Esophagus muscularis mucosa (tissue), 4 donors: Measurements from ENCODE around the gene OSBPL10. TPM values are rescaled to one million over a fixed set of nuclear protein-coding genes. Genes with fewer than 3 reads are reported as not detected.

Experiments
- DNase-seq: peaks from one replicate; pipeline ENCODE4 v3.0.0-alpha.2; 2017; ENCODE audit errors: extremely low spot score
- H3K27ac ChIP-seq, 4 donors: fragments of 200-600 bp; sonication (generic); replicated peaks in 1 of 4; 1 replicate in 3 of 4; 2 replicates in 1 of 4; pipeline ENCODE4 v1.5.1; 2016 to 2019; ENCODE audit warnings: mild to moderate bottlenecking in 1 of 4
- H3K27me3 ChIP-seq, 4 donors: fragments of 200-600 bp; sonication (generic); one replicate each; pipeline versions ENCODE4 v1.5.1 to v1.6.0; 2016 to 2019
- H3K36me3 ChIP-seq, 4 donors: fragments of 200-600 bp; sonication (generic); one replicate each; pipeline ENCODE4 v1.5.1; 2016 to 2019
- H3K4me1 ChIP-seq, 4 donors: fragments of 200-600 bp; sonication (generic); one replicate each; pipeline ENCODE4 v1.5.1; 2016 to 2019
- H3K4me3 ChIP-seq, 4 donors: fragments of 200-600 bp; sonication (generic); 1 replicate in 2 of 4; 2 replicates in 2 of 4; pipeline ENCODE4 v1.5.1; 2016 to 2019; ENCODE audit warnings: mild to moderate bottlenecking in 4 of 4, moderate library complexity in 1 of 4
- H3K9me3 ChIP-seq, 4 donors: fragments of 200-600 bp; sonication (generic); 1 replicate in 3 of 4; 2 replicates in 1 of 4; pipeline ENCODE4 v1.5.1; 2016 to 2019
- EP300 ChIP-seq: sonication (generic); formaldehyde crosslinking; IDR thresholded peaks from one replicate; pipeline ENCODE4 v1.6.1; 2017; ENCODE audit warnings: antibody characterized with exemption
- POLR2A ChIP-seq: fragments of 450-650 bp; IDR thresholded peaks from one replicate; pipeline ENCODE4 v1.6.1; 2017; ENCODE audit warnings: antibody characterized with exemption, moderate library complexity, mild to moderate bottlenecking, low read depth
- POLR2AphosphoS5 ChIP-seq, 2 donors: sonication (generic); formaldehyde crosslinking; IDR thresholded peaks; one replicate each; pipeline ENCODE4 v1.6.1; 2017; ENCODE audit warnings: antibody characterized with exemption in 2 of 2
- WGBS: methylation state at CpG from one replicate; pipeline ENCODE4 v1.1.5; 2018; 5-methylcytosine and 5-hydroxymethylcytosine counted together
- intact Hi-C: fragments of 100-400 bp; cut with DNase I; formaldehyde crosslinking; loops from one replicate; pipeline ENCODE4 v1.15.1; 2023
- total RNA-seq, 4 donors: library from RNA; depleted of rRNA; stranded (reverse); fragments of >200 nt; gene quantifications; one replicate each; pipeline versions ENCODE4 v1.1.0 to v1.2.1, GENCODE V29; 2016
- TF ChIP-seq, protein P1 (sequence below), 3 experiments: fragments of 200-600 bp in 2 of 3; fragments of 450-650 bp in 1 of 3; sonication (generic) in 2 of 3; IDR thresholded peaks; one replicate each; pipeline ENCODE4 v1.5.1; 2017 to 2019; ENCODE audit warnings: antibody characterized with exemption in 3 of 3, mild to moderate bottlenecking in 2 of 3, moderate library complexity in 1 of 3

The OSBPL10 gene
- total RNA-seq, 4 donors from 2014 or later: 6.3 to 12.2 (median 7.6) TPM

DNA sequence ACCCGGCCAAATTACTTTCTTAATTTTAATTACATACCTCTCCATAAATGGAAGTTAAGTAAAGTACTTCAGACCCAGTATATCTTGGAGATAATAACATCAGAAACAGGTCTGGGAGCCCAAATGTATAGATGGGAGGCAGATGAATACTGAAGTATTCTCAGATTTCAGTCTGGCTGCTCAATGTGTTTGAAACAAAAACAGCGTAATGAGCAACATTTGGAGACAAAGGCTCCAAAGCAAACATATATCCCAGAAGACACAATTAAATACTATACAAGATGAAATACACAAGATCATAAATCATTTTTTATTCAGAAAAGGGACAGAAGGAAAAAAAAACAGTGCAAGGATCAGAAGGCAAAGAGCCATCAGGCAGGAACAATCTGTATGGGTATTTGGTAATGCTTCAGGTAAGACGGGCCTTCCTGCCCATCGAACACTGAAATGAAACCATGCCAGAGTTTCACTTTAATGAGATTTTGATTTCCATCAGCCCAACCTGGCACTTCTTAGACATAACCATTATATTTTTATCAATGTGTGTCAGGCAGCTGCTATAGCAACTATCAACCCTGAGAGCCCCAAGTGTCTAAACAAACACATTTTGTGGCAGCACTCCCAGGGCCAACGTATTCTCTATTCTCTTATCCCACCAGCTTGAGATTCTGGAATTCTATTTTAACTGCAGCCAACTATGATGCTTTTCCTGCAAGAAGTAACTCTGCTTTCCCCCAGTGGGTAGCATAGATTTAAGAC is 237.6 kb downstream of the OSBPL10 start:
- no peaks in the 10 kb centered on the region for H3K36me3 ChIP-seq
- H3K4me1 ChIP-seq: peaks cover 0 to 8% (median 3%) of the 10 kb centered on the region in 4 donors
- no peaks in the 10 kb centered on the region for H3K9me3 ChIP-seq
- no peak for DNase-seq
- no peak overlapping the region for H3K4me3 ChIP-seq
- WGBS: 63% methylated on average over 5 of the region's 5 CpGs
- H3K27ac ChIP-seq: no peak overlapping the region
- intact Hi-C loops: no loop called here
- H3K27me3 ChIP-seq: no peaks in the 10 kb centered on the region
- TF ChIP-seq POLR2AphosphoS5 (IDR thresholded peaks at IDR 0.05): no peak

DNA sequence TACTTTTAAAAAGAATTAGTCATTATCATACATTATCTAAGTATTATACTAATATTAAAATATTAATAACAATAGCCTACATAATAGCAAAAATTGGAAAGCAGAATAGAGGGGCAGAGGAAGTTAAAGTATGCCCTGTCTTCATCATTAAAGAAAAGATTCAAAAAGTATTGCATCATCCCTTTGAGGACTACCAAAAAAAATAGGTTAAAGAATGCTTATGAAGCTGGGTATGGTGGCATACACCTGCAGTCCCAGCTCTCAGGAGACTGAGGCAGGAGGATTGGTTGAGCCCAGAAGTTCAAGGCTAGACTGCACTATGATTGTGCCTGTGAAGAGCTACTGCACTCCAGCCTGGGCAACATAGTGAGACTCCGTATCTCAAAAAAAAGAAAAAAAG is 240.7 kb downstream of the OSBPL10 start:
- Histone ChIP-seq H3K27me3 (no peaks in the 10 kb centered on the region), H3K4me3 (no peak overlapping the region), H3K36me3 (no peaks in the 10 kb centered on the region), H3K4me1 (peaks cover 0 to 15% (median 7%) of the 10 kb centered on the region in 4 donors), H3K9me3 (no peaks in the 10 kb centered on the region), H3K27ac (no peak overlapping the region)
- intact Hi-C loops: no loop called here
- no peak for DNase-seq
- WGBS: 76% methylated on average over 1 of the region's 1 CpG
- no peak for TF ChIP-seq POLR2A
- no peak for TF ChIP-seq POLR2AphosphoS5 (IDR thresholded peaks at IDR 0.05)
- TF ChIP-seq EP300: no peak
- TF ChIP-seq, protein P1, sequence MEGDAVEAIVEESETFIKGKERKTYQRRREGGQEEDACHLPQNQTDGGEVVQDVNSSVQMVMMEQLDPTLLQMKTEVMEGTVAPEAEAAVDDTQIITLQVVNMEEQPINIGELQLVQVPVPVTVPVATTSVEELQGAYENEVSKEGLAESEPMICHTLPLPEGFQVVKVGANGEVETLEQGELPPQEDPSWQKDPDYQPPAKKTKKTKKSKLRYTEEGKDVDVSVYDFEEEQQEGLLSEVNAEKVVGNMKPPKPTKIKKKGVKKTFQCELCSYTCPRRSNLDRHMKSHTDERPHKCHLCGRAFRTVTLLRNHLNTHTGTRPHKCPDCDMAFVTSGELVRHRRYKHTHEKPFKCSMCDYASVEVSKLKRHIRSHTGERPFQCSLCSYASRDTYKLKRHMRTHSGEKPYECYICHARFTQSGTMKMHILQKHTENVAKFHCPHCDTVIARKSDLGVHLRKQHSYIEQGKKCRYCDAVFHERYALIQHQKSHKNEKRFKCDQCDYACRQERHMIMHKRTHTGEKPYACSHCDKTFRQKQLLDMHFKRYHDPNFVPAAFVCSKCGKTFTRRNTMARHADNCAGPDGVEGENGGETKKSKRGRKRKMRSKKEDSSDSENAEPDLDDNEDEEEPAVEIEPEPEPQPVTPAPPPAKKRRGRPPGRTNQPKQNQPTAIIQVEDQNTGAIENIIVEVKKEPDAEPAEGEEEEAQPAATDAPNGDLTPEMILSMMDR (IDR thresholded peaks at IDR 0.05): no peak

DNA sequence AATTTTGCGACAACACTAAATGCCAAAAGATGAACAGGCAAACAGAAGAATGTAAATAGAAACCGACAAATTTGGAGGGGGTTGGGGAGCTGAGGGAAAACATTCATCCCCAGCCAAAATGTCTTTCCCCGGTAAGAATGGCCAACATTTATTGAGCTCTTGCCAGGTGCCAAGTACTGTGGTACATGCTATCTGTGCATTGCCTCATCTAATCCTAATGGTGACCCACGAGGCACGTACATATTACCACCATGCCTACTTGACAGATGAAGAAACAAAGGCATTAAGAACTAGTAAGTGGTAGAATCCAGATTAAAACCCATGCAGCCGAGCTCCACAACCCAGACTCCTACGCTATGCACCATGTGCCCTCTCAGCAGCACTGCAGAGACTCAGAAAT is 242.7 kb downstream of the OSBPL10 start:
- no peak overlapping the region for H3K27ac ChIP-seq
- DNase-seq: no peak
- no peaks in the 10 kb centered on the region for H3K9me3 ChIP-seq
- H3K4me3 ChIP-seq: no peak overlapping the region
- H3K36me3 ChIP-seq: no peaks in the 10 kb centered on the region
- H3K4me1 ChIP-seq: peaks cover 1 to 18% (median 11%) of the 10 kb centered on the region in 4 donors
- no peaks in the 10 kb centered on the region for H3K27me3 ChIP-seq
- intact Hi-C loops: no loop called here
- TF ChIP-seq POLR2A (no peak), POLR2AphosphoS5 (IDR thresholded peaks at IDR 0.05) (no peak), EP300 (no peak)
- TF ChIP-seq, protein P1 (IDR thresholded peaks at IDR 0.05): no peak
- WGBS: 56% methylated on average over 7 of the region's 7 CpGs

DNA sequence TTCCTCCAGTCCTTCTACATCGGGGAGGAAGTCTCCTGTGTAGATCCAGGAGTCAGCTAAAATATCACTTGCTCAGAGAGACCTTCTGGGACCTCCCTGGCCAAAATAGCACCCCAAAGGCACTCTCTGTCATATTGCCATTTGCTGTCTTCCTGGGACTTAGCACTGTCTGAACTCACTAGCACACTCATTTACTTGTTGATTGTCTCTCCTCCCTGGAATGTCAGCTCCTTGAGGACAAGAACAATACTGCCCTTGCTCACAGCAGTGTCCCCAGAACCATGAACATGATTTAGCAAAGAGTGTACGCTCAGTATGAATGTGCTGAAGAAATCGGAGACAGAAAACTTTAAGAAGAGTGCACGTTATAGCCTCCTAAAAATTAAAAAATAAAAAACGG is 245.4 kb downstream of the OSBPL10 start:
- no peaks in the 10 kb centered on the region for H3K27me3 ChIP-seq
- 89% methylated on average over 5 of the region's 5 CpGs for WGBS
- peaks cover 5 to 25% (median 17%) of the 10 kb centered on the region in 4 donors for H3K4me1 ChIP-seq
- no peaks in the 10 kb centered on the region for H3K9me3 ChIP-seq
- no peaks in the 10 kb centered on the region for H3K36me3 ChIP-seq
- DNase-seq: no peak
- TF ChIP-seq POLR2AphosphoS5 (IDR thresholded peaks at IDR 0.05): no peak
- TF ChIP-seq POLR2A: no peak
- TF ChIP-seq EP300: no peak
- TF ChIP-seq, protein P1 (IDR thresholded peaks at IDR 0.05): no peak
- H3K4me3 ChIP-seq: no peak overlapping the region
- intact Hi-C loops: no loop called here
- no peak overlapping the region for H3K27ac ChIP-seq

DNA sequence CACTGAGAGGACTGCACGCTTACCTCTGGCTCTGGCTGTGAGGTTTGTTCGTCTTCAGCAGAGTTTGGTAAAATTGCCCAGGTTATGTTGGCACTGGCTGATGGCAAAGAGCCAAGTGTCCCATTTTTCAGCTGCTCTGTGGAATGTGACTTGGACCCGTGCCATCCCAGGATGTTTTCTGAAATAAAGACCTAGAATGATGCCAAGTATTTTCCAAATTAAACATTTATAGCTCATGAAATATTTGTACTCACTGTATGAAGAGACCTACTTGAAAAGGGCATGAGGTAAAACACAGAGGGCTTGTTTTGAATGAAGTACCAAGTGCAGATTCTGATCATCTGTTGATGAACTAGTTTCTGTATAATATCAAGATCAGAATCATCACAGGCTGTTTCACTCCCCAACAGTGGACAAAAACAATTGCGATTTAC is 247.8 kb downstream of the OSBPL10 start:
- peaks cover 5 to 21% (median 15%) of the 10 kb centered on the region in 4 donors for H3K4me1 ChIP-seq
- H3K27me3 ChIP-seq: no peaks in the 10 kb centered on the region
- no peaks in the 10 kb centered on the region for H3K36me3 ChIP-seq
- H3K4me3 ChIP-seq: no peak overlapping the region
- H3K27ac ChIP-seq: no peak overlapping the region
- no peak for TF ChIP-seq EP300
- TF ChIP-seq, protein P1 (IDR thresholded peaks at IDR 0.05): no peak
- no peak for TF ChIP-seq POLR2AphosphoS5 (IDR thresholded peaks at IDR 0.05)
- TF ChIP-seq POLR2A: no peak
- intact Hi-C loops: no loop called here
- WGBS: 52% methylated on average over 4 of the region's 4 CpGs
- no peak for DNase-seq
- no peaks in the 10 kb centered on the region for H3K9me3 ChIP-seq
